MM.1S (cell line): ENCODE data around the gene PA2G4.

Source experiments
- DNase-seq: peaks from one replicate; pipeline ENCODE4 v3.0.0-alpha.2; 2015
- H2AFZ ChIP-seq: fragments of 300-600 bp; sonication (generic); 2 replicates; pipeline ENCODE4 v1.6.0; 2016; ENCODE audit warnings: antibody characterized with exemption, low read length
- H3F3A ChIP-seq: fragments of 300-600 bp; sonication (generic); 2 replicates; pipeline ENCODE4 v1.6.1; 2016; ENCODE audit warnings: mild to moderate bottlenecking, antibody characterized with exemption, low read length, moderate library complexity, mixed read lengths; ENCODE audit not compliant: insufficient read depth
- H3K27ac ChIP-seq: fragments of 300-600 bp; sonication (generic); 2 replicates; pipeline ENCODE4 v1.5.1; 2016; ENCODE audit warnings: mild to moderate bottlenecking, low read length
- H3K27me3 ChIP-seq: fragments of 300-600 bp; sonication (generic); replicated peaks from 2 replicates; pipeline ENCODE4 v1.6.0; 2016; ENCODE audit warnings: low read length; ENCODE audit not compliant: insufficient read depth
- H3K36me3 ChIP-seq: fragments of 300-600 bp; sonication (generic); replicated peaks from 2 replicates; pipeline ENCODE4 v1.6.1; 2016; ENCODE audit warnings: mild to moderate bottlenecking, low read length, mixed read lengths; ENCODE audit not compliant: insufficient read depth
- H3K4me1 ChIP-seq: fragments of 300-600 bp; sonication (generic); 2 replicates; pipeline ENCODE4 v1.6.1; 2016; ENCODE audit warnings: low read length, mixed read lengths
- H3K4me2 ChIP-seq: fragments of 300-600 bp; sonication (generic); 2 replicates; pipeline ENCODE4 v1.6.0; 2016; ENCODE audit warnings: low read depth, low read length
- H3K4me3 ChIP-seq: fragments of 300-600 bp; sonication (generic); 2 replicates; pipeline ENCODE4 v1.5.1; 2016; ENCODE audit warnings: low read length, mixed read lengths
- H3K79me2 ChIP-seq: fragments of 300-600 bp; sonication (generic); 2 replicates; pipeline ENCODE4 v1.6.1; 2016; ENCODE audit warnings: mixed run types, low read length, mixed read lengths
- H3K9ac ChIP-seq: fragments of 300-600 bp; sonication (generic); 2 replicates; pipeline ENCODE4 v1.6.1; 2016; ENCODE audit warnings: low read length, mixed read lengths
- H3K9me2 ChIP-seq: fragments of 300-600 bp; sonication (generic); replicated peaks from 2 replicates; pipeline ENCODE4 v1.6.1; 2016; ENCODE audit warnings: mild to moderate bottlenecking, low read length, mixed read lengths; ENCODE audit not compliant: insufficient read depth
- H3K9me3 ChIP-seq: fragments of 300-600 bp; sonication (generic); replicated peaks from 2 replicates; pipeline ENCODE4 v1.6.1; 2016; ENCODE audit warnings: mild to moderate bottlenecking, low read length, mixed read lengths; ENCODE audit not compliant: insufficient read depth
- H4K20me1 ChIP-seq: fragments of 300-600 bp; sonication (generic); 2 replicates; pipeline ENCODE4 v1.6.1; 2016; ENCODE audit warnings: mild to moderate bottlenecking, low read length, moderate library complexity, mixed read lengths; ENCODE audit not compliant: insufficient read depth
- CTCF ChIP-seq: fragments of 300-600 bp; sonication (generic); IDR thresholded peaks from 2 replicates; pipeline ENCODE4 v1.5.1; 2016; ENCODE audit warnings: antibody characterized with exemption, low read length, mixed read lengths
- EZH2 ChIP-seq: fragments of 300-600 bp; sonication (generic); optimal IDR thresholded peaks from 2 replicates; pipeline ENCODE3; 2017; ENCODE audit warnings: low read depth, mild to moderate bottlenecking, antibody characterized with exemption, low read length, mixed read lengths
- EZH2phosphoT487 ChIP-seq: fragments of 300-600 bp; sonication (generic); IDR thresholded peaks from 2 replicates; pipeline ENCODE4 v1.6.1; 2018; ENCODE audit warnings: antibody characterized with exemption, low read length

Gene PA2G4

DNA sequence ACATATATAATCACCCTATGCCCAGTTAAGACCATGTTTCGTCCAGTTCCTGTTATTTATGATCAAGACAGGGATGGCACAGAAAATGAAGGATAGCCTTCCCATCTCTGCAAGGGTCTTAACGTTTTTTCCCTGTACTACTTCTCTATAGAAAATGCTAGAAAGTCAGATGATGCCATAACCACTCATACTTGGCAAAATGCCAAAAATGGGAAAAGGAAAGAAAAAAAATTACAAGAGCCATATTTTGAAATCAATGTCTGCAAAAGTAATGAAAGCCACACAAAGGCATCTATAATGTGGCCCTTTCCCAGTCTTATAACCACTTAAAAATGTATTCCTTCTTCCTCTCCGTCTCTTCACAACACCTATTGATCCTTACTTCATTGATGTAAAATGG, 46.2 kb downstream of the PA2G4 start:
- no peak for TF ChIP-seq EZH2
- no peaks in the 10 kb centered on the region for H3K36me3 ChIP-seq
- no peaks in the 10 kb centered on the region for H4K20me1 ChIP-seq
- no peak overlapping the region for H3K27ac ChIP-seq
- H3K4me3 ChIP-seq = no peak overlapping the region
- no peaks in the 10 kb centered on the region for H3K9me3 ChIP-seq
- H2AFZ ChIP-seq = no peak overlapping the region
- peaks cover 11% of the 10 kb centered on the region for H3K79me2 ChIP-seq
- peak overlapping the region; percentile 97; the same call in 1 of the 2 replicates for H3K4me2 ChIP-seq
- DNase-seq = no peak
- peaks cover 14% of the 10 kb centered on the region for H3F3A ChIP-seq
- peaks cover 13% of the 10 kb centered on the region for H3K4me1 ChIP-seq
- H3K27me3 ChIP-seq = no peaks in the 10 kb centered on the region
- H3K9me2 ChIP-seq = no peaks in the 10 kb centered on the region
- H3K9ac ChIP-seq = no peak overlapping the region

- Histone ChIP-seq H3K9me2 (no peaks in the 10 kb centered on the region), H3K9me3 (no peaks in the 10 kb centered on the region), H3K9ac (peak overlapping the region; percentile 81), H3F3A (peaks cover 12% of the 10 kb centered on the region), H3K27me3 (no peaks in the 10 kb centered on the region), H3K4me1 (peaks cover 13% of the 10 kb centered on the region), H2AFZ (peak overlapping the region; percentile 86), H4K20me1 (no peaks in the 10 kb centered on the region), H3K79me2 (peaks cover 11% of the 10 kb centered on the region), H3K27ac (peak overlapping the region; percentile 80), H3K4me2 (peak overlapping the region; percentile 97), H3K4me3 (peak overlapping the region; percentile 67), H3K36me3 (no peaks in the 10 kb centered on the region)
- TF ChIP-seq EZH2 (no peak), EZH2phosphoT487 (no peak), CTCF (peak; percentile 68)
- peak; percentile 88 for DNase-seq
These were observed 47.3 kb downstream of the PA2G4 start for GRCh38 chr12:56151672-56152131.

DNA sequence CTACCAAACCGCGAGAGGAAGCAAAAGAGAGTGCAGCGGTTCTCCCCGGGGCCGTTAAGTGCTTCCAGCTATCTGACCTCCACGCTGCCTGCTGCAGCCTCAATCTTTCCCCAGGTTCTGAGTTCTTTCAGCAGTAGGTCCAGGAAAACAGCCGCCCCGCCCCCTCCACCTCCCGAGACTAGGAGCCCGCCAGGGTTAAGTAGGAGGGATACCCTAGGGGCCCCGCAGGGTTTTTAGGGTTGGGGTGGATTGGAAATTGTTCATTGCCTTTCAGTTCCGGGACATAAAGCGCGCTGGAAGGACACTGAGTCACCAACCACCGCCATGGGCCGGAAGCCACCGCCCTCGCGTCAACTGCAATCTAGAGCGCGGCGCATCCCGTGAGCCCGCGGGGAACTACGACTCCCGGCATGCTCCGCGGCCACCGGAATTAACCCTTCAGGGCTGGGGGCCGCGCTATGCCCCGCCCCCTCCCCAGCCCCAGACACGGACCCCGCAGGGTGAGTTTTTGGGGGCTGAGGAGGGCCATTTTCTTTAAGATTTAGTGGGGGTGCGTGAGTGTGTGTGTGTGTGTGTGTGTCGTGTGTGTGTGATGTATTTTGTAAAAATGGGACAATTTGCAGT, 47.9 kb downstream of the PA2G4 start, which contains the start of gene MYL6B:
TSS of gene MYL6B (plus strand) at position 456 of the 624 bp plus-strand sequence. CDS start 1,332 bp downstream, outside the sequence.
- DNase-seq = peak; percentile 92
- Histone ChIP-seq H4K20me1 (no peaks in the 10 kb centered on the region), H2AFZ (peak within 1 kb of the TSS; percentile 86), H3K27me3 (no peaks in the 10 kb centered on the region), H3K79me2 (peaks cover 13% of the 10 kb centered on the region), H3K4me3 (peak within 1 kb of the TSS; percentile 67), H3K4me1 (peaks cover 15% of the 10 kb centered on the region), H3K36me3 (no peaks in the 10 kb centered on the region), H3K4me2 (peak within 1 kb of the TSS; percentile 97), H3K9me2 (no peaks in the 10 kb centered on the region), H3K9me3 (no peaks in the 10 kb centered on the region), H3K9ac (peak within 1 kb of the TSS; percentile 81), H3K27ac (peak within 1 kb of the TSS; percentile 80), H3F3A (peaks cover 16% of the 10 kb centered on the region)
- no peak for TF ChIP-seq EZH2phosphoT487
- TF ChIP-seq EZH2 = no peak
- no peak for TF ChIP-seq CTCF
